ENCODE results near the gene UQCRC1. TPM values are rescaled to one million over a fixed set of nuclear protein-coding genes. Genes with fewer than 3 reads are reported as not detected.

The UQCRC1 gene
- total RNA-seq, 1 donor from 2014 or later: 273 TPM

- H3K36me3 Mint-ChIP-seq: no peaks in the 10 kb centered on the region
- no peaks in the 10 kb centered on the region for H3K9me3 Mint-ChIP-seq
- H3K27ac Mint-ChIP-seq: no peak overlapping the region
- peaks cover 15% of the 10 kb centered on the region for H3K4me1 Mint-ChIP-seq (ENCODE audit: unreplicated experiment)
- DNase-seq (ENCODE audit: extremely low spot score, unreplicated experiment): no peak
- H3K4me3 Mint-ChIP-seq: peak overlapping the region; percentile 88
- no peaks in the 10 kb centered on the region for H3K27me3 Mint-ChIP-seq
- TF ChIP-seq, protein P1, sequence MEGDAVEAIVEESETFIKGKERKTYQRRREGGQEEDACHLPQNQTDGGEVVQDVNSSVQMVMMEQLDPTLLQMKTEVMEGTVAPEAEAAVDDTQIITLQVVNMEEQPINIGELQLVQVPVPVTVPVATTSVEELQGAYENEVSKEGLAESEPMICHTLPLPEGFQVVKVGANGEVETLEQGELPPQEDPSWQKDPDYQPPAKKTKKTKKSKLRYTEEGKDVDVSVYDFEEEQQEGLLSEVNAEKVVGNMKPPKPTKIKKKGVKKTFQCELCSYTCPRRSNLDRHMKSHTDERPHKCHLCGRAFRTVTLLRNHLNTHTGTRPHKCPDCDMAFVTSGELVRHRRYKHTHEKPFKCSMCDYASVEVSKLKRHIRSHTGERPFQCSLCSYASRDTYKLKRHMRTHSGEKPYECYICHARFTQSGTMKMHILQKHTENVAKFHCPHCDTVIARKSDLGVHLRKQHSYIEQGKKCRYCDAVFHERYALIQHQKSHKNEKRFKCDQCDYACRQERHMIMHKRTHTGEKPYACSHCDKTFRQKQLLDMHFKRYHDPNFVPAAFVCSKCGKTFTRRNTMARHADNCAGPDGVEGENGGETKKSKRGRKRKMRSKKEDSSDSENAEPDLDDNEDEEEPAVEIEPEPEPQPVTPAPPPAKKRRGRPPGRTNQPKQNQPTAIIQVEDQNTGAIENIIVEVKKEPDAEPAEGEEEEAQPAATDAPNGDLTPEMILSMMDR (conservative IDR thresholded peaks at IDR 0.05): no peak
Observed at GRCh38 chr3:48636149-48636655, 26.8 kb upstream of the UQCRC1 start.

- H3K27ac Mint-ChIP-seq: peak within 1 kb of the TSS; percentile 59
- H3K36me3 Mint-ChIP-seq: no peaks in the 10 kb centered on the region
- DNase-seq (ENCODE audit: extremely low spot score, unreplicated experiment): peak; percentile 98
- H3K9me3 Mint-ChIP-seq: no peaks in the 10 kb centered on the region
- peaks cover 15% of the 10 kb centered on the region for H3K4me1 Mint-ChIP-seq (ENCODE audit: unreplicated experiment)
- H3K4me3 Mint-ChIP-seq: peak within 1 kb of the TSS; percentile 88
- TF ChIP-seq, protein P1 (conservative IDR thresholded peaks at IDR 0.05): peak; percentile 75
- no peaks in the 10 kb centered on the region for H3K27me3 Mint-ChIP-seq
Observed at GRCh38 chr3:48635222-48636021, 26.0 kb upstream of the UQCRC1 start, which contains the start of gene SLC26A6. TSS of gene SLC26A6 (minus strand) at chr3:48635461. CDS start at chr3:48635393, 68 bp downstream.

GRCh38 chr3:48634661-48635221 is 25.3 kb upstream of the UQCRC1 start:
- peak overlapping the region; percentile 88 for H3K4me3 Mint-ChIP-seq
- no peaks in the 10 kb centered on the region for H3K27me3 Mint-ChIP-seq
- DNase-seq (ENCODE audit: extremely low spot score, unreplicated experiment): no peak
- H3K27ac Mint-ChIP-seq: peak overlapping the region; percentile 59
- no peaks in the 10 kb centered on the region for H3K36me3 Mint-ChIP-seq
- H3K4me1 Mint-ChIP-seq (ENCODE audit: unreplicated experiment): peaks cover 15% of the 10 kb centered on the region
- TF ChIP-seq, protein P1 (conservative IDR thresholded peaks at IDR 0.05): no peak
- no peaks in the 10 kb centered on the region for H3K9me3 Mint-ChIP-seq

DNA sequence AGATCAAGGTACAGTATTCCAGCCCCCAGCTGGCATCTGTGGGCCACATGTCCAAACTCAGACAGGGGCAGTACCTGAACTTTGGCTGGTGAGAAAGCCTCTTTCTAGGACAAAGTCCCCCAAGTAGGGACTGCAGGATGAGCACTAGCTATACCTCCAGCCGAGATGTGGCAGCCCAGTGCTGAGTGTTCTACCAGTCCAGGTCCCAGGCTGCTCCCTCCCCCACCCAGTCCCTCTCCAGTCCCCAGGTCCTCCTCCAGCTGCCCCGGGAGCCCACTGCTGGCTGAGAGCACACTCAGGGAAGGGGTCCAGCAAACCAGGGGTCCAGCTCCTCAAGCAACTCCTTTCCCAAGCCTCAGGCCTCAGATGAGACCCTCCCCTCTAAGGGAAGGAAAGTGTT is 24.3 kb upstream of the UQCRC1 start:
- no peak for DNase-seq (ENCODE audit: extremely low spot score, unreplicated experiment)
- Mint-ChIP-seq H3K36me3 (peaks cover 7% of the 10 kb centered on the region), H3K4me3 (peak overlapping the region; percentile 88), H3K4me1 (ENCODE audit: unreplicated experiment) (peaks cover 15% of the 10 kb centered on the region), H3K27ac (no peak overlapping the region), H3K27me3 (no peaks in the 10 kb centered on the region), H3K9me3 (no peaks in the 10 kb centered on the region)
- TF ChIP-seq, protein P1 (conservative IDR thresholded peaks at IDR 0.05): no peak

GRCh38 chr3:48633256-48633655 is 23.8 kb upstream of the UQCRC1 start:
- TF ChIP-seq, protein P1 (conservative IDR thresholded peaks at IDR 0.05): no peak
- DNase-seq (ENCODE audit: extremely low spot score, unreplicated experiment): no peak
- Mint-ChIP-seq H3K27me3 (no peaks in the 10 kb centered on the region), H3K4me1 (ENCODE audit: unreplicated experiment) (peaks cover 15% of the 10 kb centered on the region), H3K36me3 (peaks cover 7% of the 10 kb centered on the region), H3K4me3 (no peak overlapping the region), H3K9me3 (no peaks in the 10 kb centered on the region), H3K27ac (no peak overlapping the region)

Data from type B pancreatic cell (in vitro differentiated cells).